ENCODE data around the gene KPNA6. TPM values are rescaled to one million over a fixed set of nuclear protein-coding genes. Genes with fewer than 3 reads are reported as not detected.
"Not testable (repeated sequence)": the region's sequence is repeated elsewhere in the genome, so short reads cannot be mapped to it uniquely, and the experiment has no call there.

KPNA6 gene
- polyA plus RNA-seq, 6 donors from 2014 or later, result 10.3 to 35.2 (median 25.8) TPM

GRCh38 chr1:32137111-32137510, 29.3 kb downstream of the KPNA6 start:
- Mint-ChIP-seq H3K9me3 (no peaks in the 10 kb centered on the region), H3K4me3 (no peak overlapping the region), H3K27me3 (no peaks in the 10 kb centered on the region), H3K36me3 (peaks cover 0 to 8% of the 10 kb centered on the region in 2 donors), H3K4me1 (peaks cover 24 to 53% (median 42%) of the 10 kb centered on the region in 3 donors), H3K27ac (peak overlapping the region in 3 of 6 donors; percentile 27 to 79 (median 63))
- DNase-seq (no peak), ATAC-seq (ENCODE audit: low read depth in 2 of 2) (no peak)

- H3K27ac Mint-ChIP-seq, result peak overlapping the region in 3 of 6 donors; percentile 50 to 79 (median 69)
Observed at GRCh38 chr1:32138965-32139364, 31.1 kb downstream of the KPNA6 start.

GRCh38 chr1:32142446-32143301, 34.8 kb downstream of the KPNA6 start:
- Mint-ChIP-seq H3K27me3 (no peaks in the 10 kb centered on the region), H3K27ac (peak overlapping the region in 3 of 6 donors; percentile 7 to 60 (median 26)), H3K4me3 (no peak overlapping the region), H3K36me3 (peaks cover 0 to 9% of the 10 kb centered on the region in 2 donors), H3K4me1 (peaks cover 40 to 60% (median 60%) of the 10 kb centered on the region in 3 donors), H3K9me3 (peaks cover 0 to 5% (median under 1%) of the 10 kb centered on the region in 7 donors)
- ATAC-seq (ENCODE audit: low read depth in 2 of 2) (no peak), DNase-seq (no peak)

More at GRCh38 chr1:32138965-32139364, 31.1 kb downstream of the KPNA6 start:
- no peak for ATAC-seq (ENCODE audit: low read depth in 2 of 2)
- Mint-ChIP-seq H3K4me3 (no peak overlapping the region), H3K9me3 (no peaks in the 10 kb centered on the region), H3K36me3 (peaks cover 0 to 8% of the 10 kb centered on the region in 2 donors), H3K27me3 (no peaks in the 10 kb centered on the region), H3K4me1 (peaks cover 34 to 65% (median 57%) of the 10 kb centered on the region in 3 donors)
- DNase-seq, result no peak

GRCh38 chr1:32143302-32143695, 35.4 kb downstream of the KPNA6 start:
- H3K9me3 Mint-ChIP-seq, result peaks cover 0 to 12% (median 7%) of the 10 kb centered on the region in 7 donors
- ATAC-seq (ENCODE audit: low read depth in 2 of 2); H3K36me3 Mint-ChIP-seq; DNase-seq; H3K4me3 Mint-ChIP-seq; H3K27ac Mint-ChIP-seq; H3K27me3 Mint-ChIP-seq: not testable (repeated sequence)
- peaks cover 39 to 54% (median 54%) of the 10 kb centered on the region in 3 donors for H3K4me1 Mint-ChIP-seq

GRCh38 chr1:32144033-32144432, 36.2 kb downstream of the KPNA6 start:
- H3K4me1 Mint-ChIP-seq, result peaks cover 32 to 49% (median 47%) of the 10 kb centered on the region in 3 donors
- peaks cover 5 to 12% of the 10 kb centered on the region in 2 donors for H3K36me3 Mint-ChIP-seq
- DNase-seq (no peak), ATAC-seq (ENCODE audit: low read depth in 2 of 2) (no peak)
- H3K27me3 Mint-ChIP-seq, result no peaks in the 10 kb centered on the region
- H3K27ac Mint-ChIP-seq, result peak overlapping the region in 2 of 6 donors; percentile 5 to 14
- no peak overlapping the region for H3K4me3 Mint-ChIP-seq
- H3K9me3 Mint-ChIP-seq, result peaks cover 0 to 18% (median 12%) of the 10 kb centered on the region in 7 donors

- ATAC-seq (ENCODE audit: low read depth in 2 of 2); H3K27me3 Mint-ChIP-seq; DNase-seq: not testable (repeated sequence)
- H3K27ac Mint-ChIP-seq, result peak overlapping the region in 1 of 6 donors; percentile 47
- H3K4me1 Mint-ChIP-seq, result peaks cover 30 to 43% (median 39%) of the 10 kb centered on the region in 3 donors
- peaks cover 8 to 17% of the 10 kb centered on the region in 2 donors for H3K36me3 Mint-ChIP-seq
- peaks cover 0 to 21% (median 13%) of the 10 kb centered on the region in 7 donors for H3K9me3 Mint-ChIP-seq
- H3K4me3 Mint-ChIP-seq, result peak overlapping the region in 1 of 8 donors; percentile 17
Observed at GRCh38 chr1:32147799-32148198, 39.9 kb downstream of the KPNA6 start.

GRCh38 chr1:32150847-32151246, 43.0 kb downstream of the KPNA6 start:
- Mint-ChIP-seq H3K36me3 (peaks cover 8 to 15% of the 10 kb centered on the region in 2 donors), H3K4me3 (peak overlapping the region in 1 of 8 donors; percentile 5), H3K4me1 (peaks cover 20 to 27% (median 27%) of the 10 kb centered on the region in 3 donors), H3K9me3 (peaks cover 0 to 21% (median 13%) of the 10 kb centered on the region in 7 donors), H3K27me3 (no peaks in the 10 kb centered on the region), H3K27ac (peak overlapping the region in 1 of 6 donors; percentile 47)
- ATAC-seq (ENCODE audit: low read depth in 2 of 2) (no peak), DNase-seq (no peak)

GRCh38 chr1:32151319-32151787, 43.5 kb downstream of the KPNA6 start:
- ATAC-seq (ENCODE audit: low read depth in 2 of 2), result no peak
- no peaks in the 10 kb centered on the region for H3K27me3 Mint-ChIP-seq
- H3K4me1 Mint-ChIP-seq, result peaks cover 17 to 22% (median 22%) of the 10 kb centered on the region in 3 donors
- no peak overlapping the region for H3K4me3 Mint-ChIP-seq
- peaks cover 8 to 14% of the 10 kb centered on the region in 2 donors for H3K36me3 Mint-ChIP-seq
- peaks cover 0 to 21% (median 13%) of the 10 kb centered on the region in 7 donors for H3K9me3 Mint-ChIP-seq
- H3K27ac Mint-ChIP-seq, result peak overlapping the region in 2 of 6 donors; percentile 24 to 48
- no peak for DNase-seq

GRCh38 chr1:32159189-32159588, 51.3 kb downstream of the KPNA6 start:
- DNase-seq (no peak), ATAC-seq (ENCODE audit: low read depth in 2 of 2) (no peak)
- Mint-ChIP-seq H3K4me3 (no peak overlapping the region), H3K27me3 (no peaks in the 10 kb centered on the region), H3K9me3 (no peaks in the 10 kb centered on the region), H3K36me3 (peaks cover 25 to 28% of the 10 kb centered on the region in 2 donors), H3K4me1 (peaks cover 0 to 4% (median 0%) of the 10 kb centered on the region in 3 donors), H3K27ac (no peak overlapping the region)

GRCh38 chr1:32163405-32163804, 55.5 kb downstream of the KPNA6 start:
- Mint-ChIP-seq H3K4me1 (peaks cover 0 to under 1% (median 0%) of the 10 kb centered on the region in 3 donors), H3K4me3 (no peak overlapping the region), H3K27ac (no peak overlapping the region), H3K27me3 (no peaks in the 10 kb centered on the region), H3K36me3 (peaks cover 11 to 17% of the 10 kb centered on the region in 2 donors), H3K9me3 (no peaks in the 10 kb centered on the region)
- ATAC-seq (ENCODE audit: low read depth in 2 of 2), result no peak
- DNase-seq, result no peak

GRCh38 chr1:32165633-32166032, 57.8 kb downstream of the KPNA6 start:
- not testable (repeated sequence) for H3K27me3 Mint-ChIP-seq; H3K27ac Mint-ChIP-seq; ATAC-seq (ENCODE audit: low read depth in 2 of 2); DNase-seq; H3K4me1 Mint-ChIP-seq; H3K4me3 Mint-ChIP-seq; H3K9me3 Mint-ChIP-seq
- peaks cover 17 to 25% of the 10 kb centered on the region in 2 donors for H3K36me3 Mint-ChIP-seq

GRCh38 chr1:32170991-32171390, 63.1 kb downstream of the KPNA6 start:
- H3K36me3 Mint-ChIP-seq, result peaks cover 15 to 31% of the 10 kb centered on the region in 2 donors
- peak overlapping the region in 1 of 8 donors; percentile 57 for H3K4me3 Mint-ChIP-seq
- H3K27me3 Mint-ChIP-seq, result no peaks in the 10 kb centered on the region
- no peak overlapping the region for H3K27ac Mint-ChIP-seq
- H3K4me1 Mint-ChIP-seq, result peaks cover 5 to 7% (median 6%) of the 10 kb centered on the region in 3 donors
- no peak for DNase-seq
- H3K9me3 Mint-ChIP-seq, result no peaks in the 10 kb centered on the region
- ATAC-seq (ENCODE audit: low read depth in 2 of 2), result no peak

- Mint-ChIP-seq H3K27me3 (no peaks in the 10 kb centered on the region), H3K4me1 (peaks cover 5 to 7% (median 6%) of the 10 kb centered on the region in 3 donors), H3K36me3 (peaks cover 15 to 31% of the 10 kb centered on the region in 2 donors), H3K27ac (peak overlapping the region in 1 of 6 donors; percentile 74), H3K4me3 (no peak overlapping the region), H3K9me3 (no peaks in the 10 kb centered on the region)
- DNase-seq, result no peak
- no peak for ATAC-seq (ENCODE audit: low read depth in 2 of 2)
Observed at GRCh38 chr1:32172621-32173245, 64.9 kb downstream of the KPNA6 start.

Data from naive B cell (primary cell).